Mammary epithelial cell (primary cell): ENCODE results near the gene PDGFA.

Source experiments
- EZH2 ChIP-seq: IDR thresholded peaks from 2 replicates; pipeline ENCODE4 v1.6.1; 2012; ENCODE audit warnings: low read length, inconsistent platforms, borderline replicate concordance
- TF ChIP-seq, protein P1 (sequence below), 2 donors: IDR thresholded peaks in 1 of 2; conservative IDR thresholded peaks in 1 of 2; 2 replicates each; pipeline ENCODE4 v1.5.1; 2011 to 2012; ENCODE audit warnings: inconsistent platforms in 2 of 2, low read length in 2 of 2, mild to moderate bottlenecking in 2 of 2, control low read depth in 1 of 2, low read depth in 1 of 2; ENCODE audit not compliant: insufficient read depth in 1 of 2; ENCODE audit errors: extremely low read depth in 1 of 2

DNA sequence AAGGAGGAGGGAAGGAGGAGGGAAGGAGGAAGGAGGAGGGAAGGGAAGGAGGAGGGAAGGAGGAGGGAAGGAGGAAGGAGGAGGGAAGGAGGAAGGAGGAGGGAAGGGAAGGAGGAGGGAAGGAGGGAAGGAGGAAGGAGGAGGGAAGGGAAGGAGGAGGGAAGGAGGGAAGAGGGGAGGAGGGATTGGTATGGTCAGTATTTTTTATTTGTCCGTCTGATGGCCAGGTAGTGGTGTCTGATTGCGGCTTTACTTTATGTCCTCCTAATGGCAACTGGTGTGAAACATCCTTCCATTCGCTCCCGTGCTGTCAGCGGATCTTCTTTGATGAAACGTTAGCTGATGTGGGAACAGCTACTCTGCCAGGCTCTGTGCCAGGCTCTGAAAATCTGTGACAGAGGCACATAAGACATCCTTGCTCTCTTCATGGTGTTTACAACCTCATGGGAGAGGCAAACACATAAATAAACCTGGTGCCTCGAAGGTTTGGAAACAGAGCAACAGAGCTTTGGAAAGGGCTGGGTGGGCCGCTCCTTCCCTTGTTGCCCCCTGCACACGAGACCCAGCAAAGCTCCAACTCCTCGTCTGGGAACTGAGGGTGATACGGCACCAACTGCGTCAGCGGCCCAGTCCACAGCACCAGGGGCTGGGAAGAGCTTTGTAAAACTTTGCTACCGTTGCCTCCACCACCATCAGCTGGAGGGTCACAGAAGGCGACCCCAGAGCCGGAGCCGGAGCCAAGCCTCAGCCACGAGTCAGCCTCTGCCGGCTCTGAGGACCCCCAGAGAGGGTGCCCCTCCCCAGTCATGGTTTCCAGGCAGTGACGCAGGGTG lies 40.3 kb downstream of the PDGFA start:
- TF ChIP-seq, protein P1, sequence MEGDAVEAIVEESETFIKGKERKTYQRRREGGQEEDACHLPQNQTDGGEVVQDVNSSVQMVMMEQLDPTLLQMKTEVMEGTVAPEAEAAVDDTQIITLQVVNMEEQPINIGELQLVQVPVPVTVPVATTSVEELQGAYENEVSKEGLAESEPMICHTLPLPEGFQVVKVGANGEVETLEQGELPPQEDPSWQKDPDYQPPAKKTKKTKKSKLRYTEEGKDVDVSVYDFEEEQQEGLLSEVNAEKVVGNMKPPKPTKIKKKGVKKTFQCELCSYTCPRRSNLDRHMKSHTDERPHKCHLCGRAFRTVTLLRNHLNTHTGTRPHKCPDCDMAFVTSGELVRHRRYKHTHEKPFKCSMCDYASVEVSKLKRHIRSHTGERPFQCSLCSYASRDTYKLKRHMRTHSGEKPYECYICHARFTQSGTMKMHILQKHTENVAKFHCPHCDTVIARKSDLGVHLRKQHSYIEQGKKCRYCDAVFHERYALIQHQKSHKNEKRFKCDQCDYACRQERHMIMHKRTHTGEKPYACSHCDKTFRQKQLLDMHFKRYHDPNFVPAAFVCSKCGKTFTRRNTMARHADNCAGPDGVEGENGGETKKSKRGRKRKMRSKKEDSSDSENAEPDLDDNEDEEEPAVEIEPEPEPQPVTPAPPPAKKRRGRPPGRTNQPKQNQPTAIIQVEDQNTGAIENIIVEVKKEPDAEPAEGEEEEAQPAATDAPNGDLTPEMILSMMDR (conservative IDR thresholded peaks at IDR 0.05 in 1 of 2, IDR thresholded peaks at IDR 0.05 in 1 of 2; ENCODE audit: extremely low read depth in 1 of 2, insufficient read depth in 1 of 2, low read depth in 1 of 2, low read length in 2 of 2), result no peak
- no peak for TF ChIP-seq EZH2
